ENCODE measurements around the gene NR3C2.
A peak's percentile ranks its signal among the peaks of the same experiment; 100 is the strongest.

NR3C2 gene

GRCh38 chr4:148112231-148112982, 329.8 kb downstream of the NR3C2 start:
- no peaks in the 10 kb centered on the region for H3K27me3 ChIP-seq (replicated peaks)
- H3K36me3 ChIP-seq (replicated peaks), result no peaks in the 10 kb centered on the region
- H3K27ac ChIP-seq, result no peak overlapping the region
- TF ChIP-seq CTCF (IDR thresholded peaks at IDR 0.05; ENCODE audit: low read depth, low read length, missing control alignments), result no peak
- in situ Hi-C loops (cut with HindIII; ENCODE audit: low pct_ligation_motif_present, low sequenced_read_pairs), result no loop called here
- DNase-seq, result peak; percentile 3
- H3K4me3 ChIP-seq (ENCODE audit: low read depth, low read length), result no peak overlapping the region

- Histone ChIP-seq H3K4me3 (ENCODE audit: low read depth, low read length) (no peak overlapping the region), H3K27ac (no peak overlapping the region), H3K27me3 (replicated peaks) (no peaks in the 10 kb centered on the region), H3K36me3 (replicated peaks) (no peaks in the 10 kb centered on the region)
- in situ Hi-C loops (cut with HindIII; ENCODE audit: low pct_ligation_motif_present, low sequenced_read_pairs), result no loop called here
- TF ChIP-seq CTCF (IDR thresholded peaks at IDR 0.05; ENCODE audit: low read depth, low read length, missing control alignments), result no peak
- no peak for DNase-seq
Observed at GRCh38 chr4:148110169-148110568, 332.0 kb downstream of the NR3C2 start.

- TF ChIP-seq CTCF (IDR thresholded peaks at IDR 0.05; ENCODE audit: low read depth, low read length, missing control alignments), result no peak
Observed at GRCh38 chr4:148109216-148109615, 333.0 kb downstream of the NR3C2 start.

GRCh38 chr4:148108766-148109165, 333.4 kb downstream of the NR3C2 start:
- in situ Hi-C loops (cut with HindIII; ENCODE audit: low pct_ligation_motif_present, low sequenced_read_pairs), result no loop called here
- no peak overlapping the region for H3K27ac ChIP-seq
- TF ChIP-seq CTCF (IDR thresholded peaks at IDR 0.05; ENCODE audit: low read depth, low read length, missing control alignments), result no peak
- H3K4me3 ChIP-seq (ENCODE audit: low read depth, low read length), result no peak overlapping the region
- H3K27me3 ChIP-seq (replicated peaks), result no peaks in the 10 kb centered on the region
- DNase-seq, result no peak
- no peaks in the 10 kb centered on the region for H3K36me3 ChIP-seq (replicated peaks)

More at GRCh38 chr4:148109216-148109615, 333.0 kb downstream of the NR3C2 start:
- in situ Hi-C loops (cut with HindIII; ENCODE audit: low pct_ligation_motif_present, low sequenced_read_pairs), result no loop called here
- Histone ChIP-seq H3K27ac (no peak overlapping the region), H3K27me3 (replicated peaks) (no peaks in the 10 kb centered on the region), H3K4me3 (ENCODE audit: low read depth, low read length) (no peak overlapping the region), H3K36me3 (replicated peaks) (no peaks in the 10 kb centered on the region)
- no peak for DNase-seq

GRCh38 chr4:148103597-148104355, 338.4 kb downstream of the NR3C2 start:
- DNase-seq, result no peak
- no peaks in the 10 kb centered on the region for H3K36me3 ChIP-seq (replicated peaks)
- no peak overlapping the region for H3K4me3 ChIP-seq (ENCODE audit: low read depth, low read length)
- H3K27ac ChIP-seq, result no peak overlapping the region
- H3K27me3 ChIP-seq (replicated peaks), result no peaks in the 10 kb centered on the region
- in situ Hi-C loops (cut with HindIII; ENCODE audit: low pct_ligation_motif_present, low sequenced_read_pairs), result no loop called here
- no peak for TF ChIP-seq CTCF (IDR thresholded peaks at IDR 0.05; ENCODE audit: low read depth, low read length, missing control alignments)

All from brain microvascular endothelial cell (primary cell).